ENCODE measurements around the gene BBS9. TPM values are rescaled to one million over a fixed set of nuclear protein-coding genes. Genes with fewer than 3 reads are reported as not detected.

BBS9 gene
- total RNA-seq, 6 experiments from 2014 or later = 3.0 to 8.0 (median 6.6) TPM

GRCh38 chr7:33535989-33536388 lies 406.6 kb downstream of the BBS9 start:
- no peak overlapping the region for H3K27ac ChIP-seq
- WGBS (ENCODE audit: insufficient coverage, low coverage, low lambda C conversion rate, missing lambda C conversion rate) = 85% methylated on average over 6 of the region's 7 CpGs
- H3K27me3 ChIP-seq = no peaks in the 10 kb centered on the region
- DNase-seq (no peak), ATAC-seq (no peak)
- H3K4me3 ChIP-seq = no peak overlapping the region
- intact Hi-C loops (cut with DNase I) = no loop called here
- no peaks in the 10 kb centered on the region for H3K36me3 ChIP-seq
- H3K4me1 ChIP-seq = no peaks in the 10 kb centered on the region
- no peak for TF ChIP-seq POLR2A (IDR thresholded peaks at IDR 0.05)
- TF ChIP-seq CTCF (IDR thresholded peaks at IDR 0.05) = no peak
- no peaks in the 10 kb centered on the region for H3K9me3 ChIP-seq

- no peak overlapping the region for H3K27ac ChIP-seq
- TF ChIP-seq POLR2A (IDR thresholded peaks at IDR 0.05) (no peak), CTCF (IDR thresholded peaks at IDR 0.05) (no peak)
- H3K4me1 ChIP-seq = no peaks in the 10 kb centered on the region
- ATAC-seq (no peak), DNase-seq (no peak)
- H3K27me3 ChIP-seq = no peaks in the 10 kb centered on the region
- no peaks in the 10 kb centered on the region for H3K36me3 ChIP-seq
- 65% methylated on average over 2 of the region's 4 CpGs for WGBS (ENCODE audit: insufficient coverage, low coverage, low lambda C conversion rate, missing lambda C conversion rate)
- no peak overlapping the region for H3K4me3 ChIP-seq
- no peaks in the 10 kb centered on the region for H3K9me3 ChIP-seq
- intact Hi-C loops (cut with DNase I) = no loop called here
These were observed 407.2 kb downstream of the BBS9 start for GRCh38 chr7:33536398-33537103.

- H3K9me3 ChIP-seq = no peaks in the 10 kb centered on the region
- no peaks in the 10 kb centered on the region for H3K27me3 ChIP-seq
- H3K36me3 ChIP-seq = no peaks in the 10 kb centered on the region
- no peak overlapping the region for H3K4me3 ChIP-seq
- intact Hi-C loops (cut with DNase I) = no loop called here
- H3K27ac ChIP-seq = no peak overlapping the region
- DNase-seq (no peak), ATAC-seq (no peak)
- 91% methylated on average over 1 of the region's 3 CpGs for WGBS (ENCODE audit: insufficient coverage, low coverage, low lambda C conversion rate, missing lambda C conversion rate)
- H3K4me1 ChIP-seq = no peaks in the 10 kb centered on the region
- TF ChIP-seq POLR2A (IDR thresholded peaks at IDR 0.05) = no peak
- no peak for TF ChIP-seq CTCF (IDR thresholded peaks at IDR 0.05)
These were observed 407.7 kb downstream of the BBS9 start for GRCh38 chr7:33537104-33537477.

- DNase-seq (no peak), ATAC-seq (no peak)
- 83% methylated on average over 1 of the region's 2 CpGs for WGBS (ENCODE audit: insufficient coverage, low coverage, low lambda C conversion rate, missing lambda C conversion rate)
- Histone ChIP-seq H3K36me3 (no peaks in the 10 kb centered on the region), H3K4me3 (no peak overlapping the region), H3K27me3 (no peaks in the 10 kb centered on the region), H3K4me1 (no peaks in the 10 kb centered on the region), H3K27ac (no peak overlapping the region), H3K9me3 (no peaks in the 10 kb centered on the region)
- intact Hi-C loops (cut with DNase I) = no loop called here
- TF ChIP-seq CTCF (IDR thresholded peaks at IDR 0.05) (no peak), POLR2A (IDR thresholded peaks at IDR 0.05) (no peak)
These were observed 409.8 kb downstream of the BBS9 start for GRCh38 chr7:33539198-33539597.

Measured in right lobe of liver (tissue), 6 donors.